ENCODE data around the gene GFOD2.

GRCh38 chr16:67656344-67657016, 62.6 kb downstream of the GFOD2 start:
- TF ChIP-seq POLR2AphosphoS5 (IDR thresholded peaks at IDR 0.05) (no peak), EP300 (IDR thresholded peaks at IDR 0.05; ENCODE audit: low read depth) (no peak)
- TF ChIP-seq, protein P1, sequence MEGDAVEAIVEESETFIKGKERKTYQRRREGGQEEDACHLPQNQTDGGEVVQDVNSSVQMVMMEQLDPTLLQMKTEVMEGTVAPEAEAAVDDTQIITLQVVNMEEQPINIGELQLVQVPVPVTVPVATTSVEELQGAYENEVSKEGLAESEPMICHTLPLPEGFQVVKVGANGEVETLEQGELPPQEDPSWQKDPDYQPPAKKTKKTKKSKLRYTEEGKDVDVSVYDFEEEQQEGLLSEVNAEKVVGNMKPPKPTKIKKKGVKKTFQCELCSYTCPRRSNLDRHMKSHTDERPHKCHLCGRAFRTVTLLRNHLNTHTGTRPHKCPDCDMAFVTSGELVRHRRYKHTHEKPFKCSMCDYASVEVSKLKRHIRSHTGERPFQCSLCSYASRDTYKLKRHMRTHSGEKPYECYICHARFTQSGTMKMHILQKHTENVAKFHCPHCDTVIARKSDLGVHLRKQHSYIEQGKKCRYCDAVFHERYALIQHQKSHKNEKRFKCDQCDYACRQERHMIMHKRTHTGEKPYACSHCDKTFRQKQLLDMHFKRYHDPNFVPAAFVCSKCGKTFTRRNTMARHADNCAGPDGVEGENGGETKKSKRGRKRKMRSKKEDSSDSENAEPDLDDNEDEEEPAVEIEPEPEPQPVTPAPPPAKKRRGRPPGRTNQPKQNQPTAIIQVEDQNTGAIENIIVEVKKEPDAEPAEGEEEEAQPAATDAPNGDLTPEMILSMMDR (IDR thresholded peaks at IDR 0.05) = no peak

Measured in transverse colon (tissue), 4 donors.